Activated CD8-positive, alpha-beta memory T cell treated with anti-CD3 and anti-CD28 coated beads for 24 hours (primary cell): ENCODE data around the gene THADA.
A peak's percentile ranks its signal among the peaks of the same experiment; 100 is the strongest.

Experiments
- DNase-seq: peaks from one replicate; pipeline ENCODE4 v3.0.0-alpha.2; 2020

The THADA gene

DNA sequence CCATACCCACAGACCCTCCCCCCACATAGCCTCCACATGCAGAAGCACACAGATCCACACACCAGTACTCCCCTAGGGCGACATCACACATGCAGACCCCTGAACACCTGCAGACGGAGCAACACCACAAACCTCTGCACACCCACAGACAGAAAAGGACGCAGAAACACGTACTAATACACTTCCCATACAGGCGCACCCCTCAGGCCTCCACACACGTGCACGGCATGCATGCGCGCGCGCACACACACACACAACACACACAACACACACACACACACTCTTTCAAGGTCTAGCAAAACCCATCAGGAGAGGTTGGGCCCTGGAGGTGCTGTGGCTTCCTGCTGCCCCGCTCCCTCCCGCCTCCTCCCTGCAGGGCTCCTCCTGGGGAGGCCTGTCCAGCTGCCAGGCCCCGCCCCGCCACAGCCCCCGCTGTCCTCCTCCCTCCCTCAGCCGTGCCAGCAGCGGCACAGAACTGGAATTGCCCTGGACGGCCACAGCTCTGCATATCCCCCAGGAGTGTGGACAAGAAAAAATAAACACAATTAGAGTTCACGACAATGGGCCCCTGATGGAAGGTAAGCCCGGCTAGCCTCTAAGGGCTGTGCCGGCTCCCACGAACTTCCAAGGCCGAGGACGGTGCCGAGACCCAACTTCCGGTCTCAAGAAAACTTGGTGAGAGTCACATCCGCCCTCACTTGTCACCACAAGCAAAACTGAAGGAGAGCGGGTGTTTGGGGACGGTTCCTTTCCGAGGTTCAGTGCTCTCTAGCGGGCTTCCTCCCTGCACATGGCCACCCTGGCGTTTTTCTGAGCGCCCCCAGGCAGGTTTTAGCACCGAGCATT is 376.2 kb downstream of the THADA start:
- peak; percentile 91 for DNase-seq

DNA sequence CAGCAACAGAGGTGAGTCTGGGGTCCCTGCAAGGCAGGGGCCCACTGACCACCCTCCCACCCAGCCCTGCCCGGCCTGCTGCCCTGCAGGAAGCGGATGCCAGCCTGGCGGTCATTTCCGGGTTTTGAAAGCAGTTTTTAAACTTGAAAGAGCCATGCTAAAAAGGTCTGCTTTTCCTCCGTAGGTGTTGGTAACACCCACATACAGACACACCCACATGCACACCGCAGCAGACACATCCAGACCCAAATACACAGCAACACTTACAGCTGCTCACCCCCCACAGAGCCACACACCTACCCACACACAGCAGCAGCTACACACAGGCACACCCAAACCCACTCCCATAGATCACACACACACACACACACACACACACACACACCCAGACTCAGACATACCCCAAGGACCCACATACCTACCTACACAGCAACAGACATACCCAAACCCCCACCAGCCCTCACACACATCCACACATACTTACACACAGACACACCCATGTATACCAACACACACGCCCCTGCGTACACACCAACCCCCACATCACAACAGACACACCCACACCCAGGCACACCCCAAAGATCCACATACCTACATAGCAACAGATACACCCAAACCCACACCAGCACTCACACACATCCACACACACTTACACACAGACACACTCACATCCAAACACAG is 377.0 kb downstream of the THADA start:
- peak; percentile 80 for DNase-seq

DNA sequence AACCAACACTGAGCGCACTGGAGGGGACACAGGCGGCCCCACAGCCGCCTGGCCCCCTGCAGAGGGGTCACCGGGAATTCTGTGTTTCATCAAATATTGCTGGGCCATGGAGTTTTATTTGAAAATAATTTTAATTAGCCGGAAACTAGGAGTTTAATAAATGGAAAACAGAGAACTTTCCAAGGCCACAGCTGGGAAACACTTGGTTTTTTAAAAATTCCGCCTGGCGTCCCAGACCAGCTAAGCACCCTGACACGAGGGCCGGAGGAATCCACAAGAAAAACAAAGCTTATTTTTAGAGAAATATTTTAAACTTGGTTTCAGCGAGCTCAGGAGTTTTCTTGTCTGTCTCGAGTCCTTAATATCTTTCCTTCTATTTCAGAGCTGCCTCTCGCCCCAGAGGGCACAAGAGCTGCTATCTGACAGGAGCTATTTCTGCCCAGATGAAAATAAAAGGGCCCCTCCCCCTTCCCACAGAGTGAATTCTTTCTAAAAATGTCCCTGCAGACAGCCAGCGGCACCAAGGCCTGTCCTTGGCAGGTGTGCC is 377.6 kb downstream of the THADA start:
- no peak for DNase-seq

DNA sequence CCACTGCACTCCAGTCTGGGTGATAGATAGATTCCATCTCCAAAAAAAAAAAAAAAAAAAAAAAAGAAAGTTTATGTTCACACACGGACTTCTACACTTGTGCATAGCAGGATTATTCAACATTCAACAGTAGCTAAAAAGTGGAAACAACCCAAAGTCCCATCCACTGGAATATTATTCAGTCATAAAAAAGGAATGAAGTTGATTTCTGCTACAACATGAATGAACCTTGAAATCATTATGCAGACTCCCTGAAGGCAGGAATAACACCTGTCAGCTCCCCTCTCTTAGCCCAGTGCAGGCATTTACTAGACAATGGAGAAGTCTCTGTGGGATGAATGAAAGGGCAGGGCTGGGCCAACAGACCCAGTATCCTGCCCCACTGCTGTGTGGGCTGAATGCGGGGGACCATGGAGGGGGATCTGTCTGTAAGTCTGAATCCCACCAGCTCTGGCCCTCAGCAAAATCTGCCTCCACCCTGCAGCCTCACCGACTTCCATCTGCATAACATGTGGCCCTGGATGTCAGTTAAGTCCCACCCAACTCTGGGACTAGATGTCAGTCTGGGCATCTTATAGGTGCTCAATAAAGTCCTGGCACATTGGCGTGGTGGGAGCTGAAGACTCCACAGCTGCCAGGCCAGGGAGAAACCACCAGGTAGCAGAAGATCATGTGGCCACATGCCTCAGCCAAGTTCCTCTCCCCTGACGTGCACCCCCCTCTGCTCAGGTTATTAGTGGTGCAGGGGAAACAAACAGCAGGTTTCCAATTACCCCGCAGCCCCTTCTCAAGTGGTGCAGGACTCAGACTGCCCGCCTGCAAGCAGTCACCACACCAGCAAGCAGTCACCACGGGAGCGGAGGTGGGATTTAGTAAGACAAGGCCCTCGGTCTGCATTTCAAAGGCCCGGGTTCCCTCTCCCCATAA is 378.3 kb downstream of the THADA start:
- DNase-seq, result no peak

DNA sequence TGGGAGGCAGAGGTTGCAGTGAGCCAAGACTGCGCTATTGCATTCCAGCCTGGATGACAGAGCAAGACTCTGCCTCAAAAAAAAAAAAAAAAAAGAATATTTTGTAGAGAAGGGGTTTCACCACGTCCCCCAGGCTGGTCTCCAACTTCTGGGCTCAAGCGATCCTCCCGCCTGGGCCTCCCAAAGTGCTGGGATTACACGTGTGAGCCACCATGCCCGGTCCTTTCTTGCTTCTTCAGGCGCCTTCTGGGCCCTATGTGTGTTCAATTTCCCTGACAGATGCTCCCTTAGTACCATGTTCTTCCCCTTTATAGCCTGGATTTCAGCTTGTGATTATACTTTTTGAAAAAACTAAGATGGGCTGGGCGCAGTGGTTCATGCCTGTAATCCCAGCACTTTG is 379.2 kb downstream of the THADA start:
- DNase-seq, result no peak

DNA sequence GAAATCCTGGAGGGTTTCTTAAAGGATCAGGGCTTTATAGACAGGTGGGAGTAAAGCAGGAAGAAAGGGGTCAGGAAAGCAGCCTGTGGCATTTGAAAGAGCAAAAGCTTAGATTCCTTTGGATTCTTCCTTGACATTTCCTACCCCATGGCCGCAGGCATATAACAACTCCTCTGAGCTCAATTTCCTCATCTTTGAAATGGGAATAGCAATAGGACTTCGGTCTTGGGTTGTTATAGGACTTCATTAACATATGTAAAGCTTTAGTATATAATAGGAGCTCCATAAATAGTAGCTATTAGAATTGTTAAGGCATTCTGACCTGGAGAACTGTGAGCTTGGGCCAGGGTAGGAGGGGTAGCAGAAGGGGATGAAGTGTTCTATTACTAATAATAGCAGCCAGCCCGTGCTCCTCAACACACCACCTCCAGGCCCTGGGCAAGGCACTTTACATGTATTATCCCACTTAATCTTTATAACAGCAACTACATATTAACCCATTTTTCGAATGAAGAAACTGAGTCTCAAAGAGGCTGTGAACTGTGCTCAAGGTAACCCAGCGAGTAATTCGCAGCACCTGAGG is 380.1 kb downstream of the THADA start:
- DNase-seq, result no peak

DNA sequence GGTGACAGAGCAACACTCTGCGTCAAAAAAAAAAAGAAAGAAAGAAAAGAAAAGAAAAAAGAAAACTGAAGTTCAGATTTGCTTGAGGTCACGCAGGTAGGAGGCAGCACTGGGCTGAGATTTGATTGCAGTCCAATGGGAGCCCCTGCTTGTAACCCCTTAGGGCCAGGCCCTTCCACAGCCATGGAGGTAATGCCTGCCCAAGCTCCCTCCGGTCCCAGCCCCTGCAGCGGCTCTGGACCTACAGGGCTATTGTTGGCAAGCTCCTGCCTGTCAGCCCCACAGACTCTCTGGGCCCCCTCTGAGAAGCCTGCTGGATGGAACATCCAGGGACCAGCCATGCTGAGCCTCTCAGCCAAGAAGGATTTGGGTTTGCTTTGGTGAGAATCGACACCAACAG is 381.6 kb downstream of the THADA start:
- no peak for DNase-seq

DNA sequence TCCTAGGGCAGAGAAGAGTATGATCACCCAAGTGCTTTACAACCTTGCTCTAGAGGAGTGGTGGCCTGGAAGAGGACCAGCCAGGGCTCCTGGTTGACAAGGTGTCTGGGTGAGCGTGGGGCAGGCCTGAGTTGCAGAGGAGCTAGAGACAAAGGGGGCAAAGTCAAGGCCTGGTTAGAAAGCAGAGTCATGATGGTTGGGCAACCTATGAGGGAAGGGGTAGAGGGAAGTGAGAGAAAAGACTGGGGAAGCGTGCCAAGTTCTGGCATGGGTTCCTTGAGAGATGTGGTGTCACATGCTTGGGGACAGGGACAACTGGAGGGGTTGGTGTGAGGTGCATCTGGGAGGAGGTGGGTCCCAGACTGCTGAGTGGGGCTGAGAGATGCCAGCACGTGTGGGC is 382.9 kb downstream of the THADA start:
- no peak for DNase-seq

DNA sequence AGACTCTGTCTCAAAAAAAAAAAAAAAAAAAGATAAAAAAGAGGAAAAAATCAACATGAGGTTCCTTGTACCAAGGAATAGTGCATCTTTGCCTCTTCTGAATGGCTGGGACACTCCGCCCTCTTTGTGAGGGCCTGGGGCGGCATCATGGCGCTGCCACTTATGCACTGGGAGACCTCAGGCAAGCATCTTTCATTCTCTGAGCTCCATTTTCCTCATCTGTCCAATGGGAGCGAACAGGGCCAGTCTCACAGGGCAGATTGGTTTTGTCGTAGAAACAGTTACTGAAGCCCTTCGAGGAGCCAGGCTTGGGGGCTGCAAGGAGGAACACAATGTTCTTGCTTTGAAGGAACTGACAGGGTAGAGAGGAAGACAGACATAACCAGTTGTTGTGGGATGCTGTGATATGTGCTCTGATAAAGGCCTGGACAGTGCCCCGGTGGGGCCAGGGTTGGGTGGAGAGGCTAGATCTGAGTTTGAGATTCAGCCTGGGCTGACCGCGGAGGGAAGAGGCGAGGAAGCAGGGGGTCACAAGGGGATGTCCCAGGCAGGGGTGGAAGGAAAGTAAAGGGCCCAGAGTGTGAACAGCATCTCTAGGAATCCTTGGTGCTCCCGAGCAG is 383.5 kb downstream of the THADA start:
- no peak for DNase-seq

DNA sequence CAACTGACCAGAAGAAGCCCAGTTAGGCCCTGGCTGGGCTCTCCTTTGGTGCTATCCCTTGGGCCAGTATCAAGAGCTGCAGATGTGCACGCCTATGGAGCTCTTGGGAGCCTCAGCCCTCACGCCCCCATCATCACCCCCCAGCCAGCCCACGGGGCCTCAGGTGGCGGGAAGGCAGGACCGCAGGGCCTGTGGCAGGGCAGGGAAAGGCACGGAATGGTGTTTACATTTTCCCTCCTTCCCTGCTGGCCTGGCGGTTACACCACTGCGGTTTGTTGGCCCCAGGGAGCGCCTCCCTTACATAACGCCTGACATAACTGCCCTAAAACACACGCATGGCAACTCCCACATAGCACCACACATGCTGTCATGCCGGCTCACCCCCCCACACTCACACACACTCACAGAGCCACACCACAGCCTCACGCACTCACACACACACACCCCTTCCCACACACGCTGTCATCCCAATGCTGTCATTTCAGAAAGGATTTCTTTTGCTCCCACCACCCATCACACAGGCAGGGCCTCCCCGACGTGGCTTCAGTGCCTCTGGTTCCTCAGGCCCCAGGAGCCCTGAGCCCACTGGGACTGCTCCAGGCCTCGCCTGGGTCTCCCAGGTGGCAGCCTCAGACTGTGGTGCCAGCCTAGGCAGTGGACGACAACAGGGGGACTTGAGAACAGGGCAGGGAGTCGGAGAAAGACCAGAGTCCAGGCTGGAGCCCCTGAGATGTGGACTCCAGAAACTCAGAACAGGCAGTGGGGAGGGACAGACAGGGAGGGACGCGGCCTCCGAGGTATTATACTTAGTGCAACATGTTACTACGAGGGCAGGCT is 385.2 kb downstream of the THADA start:
- peak; percentile 72 for DNase-seq

DNA sequence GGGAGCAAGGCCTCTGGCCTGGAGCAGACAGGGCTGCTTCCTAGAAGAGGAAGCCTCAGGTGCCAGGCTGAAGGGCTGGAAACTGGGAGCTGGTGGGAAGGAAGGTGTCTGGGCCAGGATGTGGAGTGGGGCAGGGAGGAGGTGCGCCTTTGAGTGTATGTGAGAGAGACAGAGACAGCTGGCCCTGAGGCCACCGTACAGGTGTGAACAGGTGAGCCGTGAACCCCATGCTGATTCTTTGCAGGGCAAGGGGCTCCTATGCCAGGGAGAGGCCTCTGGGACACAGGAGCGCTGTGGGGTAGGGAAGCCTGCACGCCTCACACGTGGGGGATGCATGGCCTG is 385.7 kb downstream of the THADA start:
- DNase-seq, result no peak

DNA sequence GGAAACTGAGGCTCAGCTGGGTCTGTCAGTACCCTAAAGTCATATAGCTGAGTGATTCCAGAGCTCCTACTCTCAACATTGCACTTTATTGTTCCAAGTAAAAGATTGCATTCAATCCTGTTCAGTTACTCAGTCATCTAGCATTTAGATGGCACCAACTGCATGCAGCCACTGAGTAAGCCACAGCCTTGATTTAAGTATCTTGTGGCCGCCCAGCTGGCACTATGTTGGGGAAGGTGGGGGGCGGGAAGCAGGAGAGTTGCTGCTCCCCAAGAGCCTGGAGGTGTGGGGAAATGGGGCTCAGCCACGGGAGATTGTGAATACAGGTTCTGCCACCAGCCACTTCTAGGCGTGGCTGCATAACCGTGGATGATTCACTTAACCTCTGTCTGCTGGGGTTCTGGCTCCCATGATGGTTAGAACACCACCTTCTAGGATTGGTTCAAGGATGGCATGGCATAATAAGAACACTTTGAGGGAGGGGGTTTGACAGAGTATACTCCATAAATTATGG is 386.6 kb downstream of the THADA start:
- DNase-seq, result no peak

DNA sequence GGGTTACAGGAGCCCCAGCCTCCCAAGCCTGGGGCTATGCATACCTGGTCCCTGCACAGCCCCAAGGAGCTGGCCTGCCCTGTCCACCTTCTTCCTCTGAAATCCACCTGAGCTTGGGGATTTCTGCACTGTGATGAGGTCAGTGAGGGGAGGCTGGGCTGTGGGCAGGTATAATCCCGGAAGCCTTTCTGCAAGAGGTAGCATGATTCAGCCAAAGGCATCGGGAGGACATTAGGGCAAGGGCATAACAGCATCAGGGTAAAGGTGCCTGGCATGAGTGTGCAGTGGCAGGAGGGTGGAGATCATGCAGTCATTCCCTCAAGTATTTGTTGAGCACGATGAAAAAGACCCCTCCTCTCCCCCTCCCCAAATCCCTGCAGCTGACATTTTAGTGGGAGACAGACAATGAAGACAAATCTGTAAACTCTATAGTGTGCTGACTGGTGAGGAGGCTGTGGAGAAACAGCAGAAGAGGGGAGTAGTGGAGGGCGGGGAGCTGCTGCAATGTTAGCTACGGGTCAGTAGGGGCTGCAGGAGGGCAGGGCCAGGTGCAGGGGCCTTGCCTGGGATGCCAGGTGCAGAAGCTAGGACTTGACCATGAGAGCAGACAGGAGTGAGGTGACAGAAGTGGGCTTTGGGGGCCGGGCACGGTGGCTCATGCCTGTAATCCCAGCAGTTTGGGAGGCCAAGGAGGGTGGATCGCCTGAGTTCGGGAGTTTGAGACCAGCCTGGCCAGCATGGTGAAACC is 388.1 kb downstream of the THADA start:
- DNase-seq, result no peak

DNA sequence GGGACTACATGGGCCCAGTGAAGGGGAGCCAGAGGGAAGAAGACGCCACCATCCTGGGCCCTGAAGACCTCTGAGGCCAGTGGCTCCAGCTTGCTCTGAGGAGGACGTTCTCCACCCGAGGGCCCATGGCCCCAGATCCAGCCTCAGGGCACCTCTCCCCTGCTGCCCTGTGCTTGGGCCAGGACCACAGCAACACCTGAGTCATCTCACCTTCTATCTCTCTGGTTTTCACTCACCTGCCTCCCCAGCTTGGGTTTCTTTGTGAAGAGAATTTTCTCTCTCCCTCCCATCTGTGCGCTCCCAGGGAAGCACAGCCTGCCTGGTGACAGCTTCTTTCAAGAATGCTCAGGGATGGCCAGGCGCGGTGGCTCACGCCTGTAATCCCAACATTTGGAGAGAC is 389.2 kb downstream of the THADA start:
- DNase-seq, result no peak

DNA sequence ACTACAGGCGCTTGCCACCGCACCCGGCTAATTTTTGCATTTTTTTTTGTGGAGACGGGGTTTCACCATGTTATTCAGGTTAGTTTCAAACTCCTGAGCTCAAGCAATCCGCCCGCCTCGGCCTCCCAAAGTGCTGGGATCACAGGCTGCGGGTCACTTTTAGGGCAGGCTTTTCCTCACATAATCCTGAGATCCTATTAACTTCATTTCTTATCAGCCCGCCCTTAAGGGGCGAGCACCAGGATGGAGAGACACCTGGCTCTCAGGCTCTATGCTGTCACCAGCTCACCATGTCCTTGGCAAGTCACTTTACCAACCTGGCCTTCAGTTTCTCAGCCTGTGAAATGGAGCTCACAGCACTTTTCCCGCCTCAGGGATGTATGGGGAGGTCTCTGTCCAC is 392.5 kb downstream of the THADA start:
- no peak for DNase-seq

DNA sequence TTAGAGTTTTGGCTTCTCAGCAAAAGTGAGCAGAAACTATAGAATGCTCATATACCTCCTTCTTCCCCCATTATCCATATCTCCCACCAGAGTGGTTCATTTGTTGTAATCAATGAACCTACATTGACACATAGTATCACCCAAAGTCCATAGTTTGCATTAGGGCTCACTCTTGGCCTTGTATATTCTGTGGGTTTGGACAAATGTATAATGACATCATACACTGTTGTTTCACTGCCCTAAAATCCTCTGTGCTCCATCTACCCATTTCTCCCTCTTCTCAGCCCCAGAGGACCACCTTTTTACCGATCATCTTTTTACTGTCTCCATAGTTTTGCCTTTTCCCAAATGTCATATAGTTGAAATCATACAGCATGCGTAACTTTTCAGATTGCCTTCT is 393.5 kb downstream of the THADA start:
- DNase-seq, result no peak

DNA sequence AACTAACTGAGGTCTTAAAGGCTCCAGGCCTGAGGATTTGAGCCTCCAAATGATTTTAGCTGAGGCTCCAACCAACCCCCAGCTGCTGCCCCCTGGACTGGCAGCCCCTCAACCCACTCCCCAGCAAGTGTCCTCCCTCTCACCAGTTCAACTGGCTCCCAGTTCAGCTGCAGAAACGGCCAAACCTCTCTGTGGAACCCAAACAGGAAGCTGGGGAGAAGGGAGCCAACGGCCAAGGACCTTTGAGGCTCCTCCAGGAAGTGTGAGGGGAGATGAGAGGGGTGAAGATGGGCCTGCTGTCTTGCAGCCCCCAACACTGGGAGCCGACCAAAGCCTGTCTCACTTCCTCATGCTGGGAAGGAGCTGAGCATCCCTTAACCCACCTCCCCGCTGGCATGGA is 394.3 kb downstream of the THADA start:
- no peak for DNase-seq

DNA sequence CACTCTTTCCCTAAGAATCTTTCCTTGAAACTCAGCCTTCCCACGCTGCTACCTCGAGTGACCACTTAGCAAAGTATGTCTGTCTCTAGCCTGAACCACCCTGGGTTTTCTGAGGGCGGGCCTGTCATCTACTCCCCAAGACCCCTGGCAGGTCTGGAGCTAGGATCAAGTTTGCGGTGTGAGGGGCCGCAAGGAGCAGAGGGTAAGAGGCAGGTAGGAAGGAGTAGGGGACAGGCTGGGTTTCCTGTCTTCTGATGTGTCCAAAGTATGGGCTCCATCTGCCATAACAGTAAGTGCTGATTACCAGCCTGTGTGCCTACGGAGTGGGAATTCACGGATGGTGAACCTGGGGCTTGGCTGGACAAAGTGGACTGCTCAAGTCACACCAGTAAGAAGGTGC is 394.8 kb downstream of the THADA start:
- no peak for DNase-seq

DNA sequence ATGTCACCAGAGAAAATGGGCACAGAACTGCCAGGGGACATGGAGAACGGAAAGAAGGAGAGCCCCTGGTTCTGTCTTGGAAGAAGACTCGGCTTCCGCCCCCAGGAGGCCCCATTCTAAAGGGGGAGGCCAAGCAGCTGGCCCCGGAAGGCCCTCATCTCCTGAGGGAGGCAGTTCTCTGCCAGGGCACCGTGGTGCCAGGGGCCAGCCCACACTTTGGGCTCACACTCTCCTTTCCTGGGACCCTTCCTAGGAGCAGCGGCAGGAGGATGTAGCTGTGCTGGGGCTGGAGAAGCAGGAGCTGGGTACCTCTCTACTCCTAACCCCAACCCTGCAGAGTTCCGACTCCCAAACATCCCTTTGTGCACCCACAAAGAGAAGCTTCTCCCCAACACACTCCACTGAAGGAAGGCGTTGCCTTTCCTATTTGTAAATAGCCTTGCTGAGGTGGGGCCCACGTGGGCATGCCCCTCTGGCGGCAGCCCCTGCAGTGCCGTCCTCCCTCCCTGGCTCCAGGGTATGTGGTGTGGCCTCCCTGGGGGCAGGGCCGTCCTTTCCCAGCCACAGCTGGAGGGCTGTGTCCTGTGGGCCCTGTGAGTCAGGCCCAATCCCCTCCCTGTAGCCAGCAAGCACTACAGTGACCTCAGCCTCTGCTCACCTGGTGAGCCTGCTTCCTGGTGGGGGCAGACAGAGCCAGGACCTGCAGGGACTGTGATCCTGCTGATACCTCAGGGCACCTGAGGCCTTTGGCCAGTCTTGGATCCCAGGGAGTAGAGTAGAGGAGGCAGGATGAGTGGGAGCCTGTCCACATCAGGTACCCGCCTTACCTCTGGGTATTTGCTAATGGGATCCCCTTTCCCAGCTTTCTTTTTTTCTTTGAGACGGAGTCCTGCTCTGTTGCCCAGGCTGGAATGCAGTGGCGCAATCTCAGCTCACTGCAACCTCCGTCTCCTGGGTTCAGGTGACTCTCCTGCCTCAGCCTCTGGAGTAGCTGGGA is 396.0 kb downstream of the THADA start:
- DNase-seq, result no peak
